Fibroblast of skin of right biceps (primary cell): ENCODE results near the gene MAPRE2.
"Not testable (repeated sequence)": the region's sequence is repeated elsewhere in the genome, so short reads cannot be mapped to it uniquely, and the experiment has no call there.

Source experiments
- DNase-seq: peaks from one replicate; pipeline ENCODE4 v3.0.0-alpha.2; 2013

The MAPRE2 gene

DNA sequence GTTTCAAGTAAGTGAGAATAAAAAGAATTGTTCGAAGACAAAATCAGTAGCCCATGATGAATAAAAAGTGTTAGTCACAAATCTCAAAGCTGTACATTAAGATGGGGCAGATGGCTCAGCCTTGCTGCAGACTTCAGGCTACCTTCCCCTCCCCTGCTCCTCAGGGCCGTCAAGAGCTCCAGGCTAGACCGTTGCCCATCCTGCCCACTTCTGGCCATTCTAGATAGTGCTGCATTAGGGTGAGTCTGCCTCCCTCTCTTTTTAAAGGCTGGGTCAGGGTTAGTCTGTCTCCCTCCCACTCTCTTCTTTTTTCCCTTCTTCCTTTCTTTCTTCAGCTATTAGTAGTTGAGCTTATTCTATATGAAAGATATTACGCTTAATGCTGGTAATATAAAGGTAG lies 86.0 kb downstream of the MAPRE2 start:
- DNase-seq = no peak

DNA sequence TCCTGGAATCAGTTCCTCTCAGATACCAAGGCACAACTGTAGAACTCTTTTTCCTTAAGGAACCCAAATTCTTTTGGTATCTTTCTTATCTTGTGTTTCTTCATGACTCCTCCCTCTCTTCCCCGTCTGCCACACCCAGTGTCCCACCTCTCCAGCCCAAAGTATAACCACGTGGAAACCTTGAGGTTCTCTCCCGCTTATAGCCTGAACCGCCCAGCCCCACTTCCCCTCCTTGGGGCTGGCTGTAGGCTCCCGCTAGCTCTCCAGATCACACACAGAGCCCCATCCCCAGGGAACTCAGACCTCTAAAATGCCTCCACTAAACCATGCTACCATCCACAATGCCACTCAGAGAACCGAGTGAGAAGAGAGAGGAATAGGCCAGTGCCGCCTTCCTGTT lies 87.5 kb downstream of the MAPRE2 start:
- no peak for DNase-seq

DNA sequence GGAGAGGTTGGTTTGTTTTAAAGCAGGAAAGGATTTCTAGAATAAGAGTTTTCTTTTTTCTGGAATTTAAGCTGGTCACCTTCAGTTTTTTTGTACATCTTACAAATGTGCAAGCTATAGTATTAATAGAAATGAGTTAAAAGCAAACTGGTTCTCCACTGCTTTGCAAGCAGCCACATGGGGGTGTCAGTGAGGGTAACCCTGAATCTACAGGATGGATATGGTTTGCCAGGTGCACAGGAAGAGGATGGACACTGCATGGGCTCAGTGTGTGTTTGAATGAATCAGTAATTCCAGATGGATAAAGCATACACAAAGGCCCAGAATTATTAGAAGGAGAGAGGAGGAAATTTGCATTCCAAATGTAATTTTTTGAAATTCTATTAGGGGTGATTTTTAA lies 89.0 kb downstream of the MAPRE2 start:
- DNase-seq = no peak

DNA sequence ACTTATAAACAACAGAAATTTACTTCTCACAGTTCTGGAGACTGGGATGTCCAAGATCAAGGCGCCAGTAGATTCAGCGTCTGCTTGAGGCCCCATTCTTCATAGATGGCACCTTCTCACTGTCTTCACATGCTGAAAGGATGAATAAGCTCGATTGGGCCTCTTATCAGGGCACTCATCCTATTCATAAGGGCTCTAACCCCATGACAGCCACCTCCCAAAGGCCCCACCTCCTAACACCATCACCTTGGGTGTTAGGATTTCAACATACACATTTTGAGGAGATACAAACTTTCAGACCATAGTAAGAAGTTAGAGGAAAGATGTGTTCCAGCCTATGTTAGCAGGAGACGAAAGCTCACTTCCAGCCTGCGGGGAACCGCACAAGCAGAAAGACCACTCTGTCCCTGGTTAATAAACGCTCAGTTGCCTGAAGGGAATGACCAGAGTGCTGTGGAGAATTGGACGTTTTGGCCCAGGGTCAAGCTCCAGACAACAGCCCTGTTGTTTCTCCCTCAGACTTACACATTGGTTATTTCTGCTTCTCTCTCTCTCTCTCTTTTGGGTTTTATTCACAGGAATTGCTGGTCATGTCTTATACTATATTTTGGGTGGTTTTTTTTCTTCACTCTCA lies 90.3 kb downstream of the MAPRE2 start:
- no peak for DNase-seq

DNA sequence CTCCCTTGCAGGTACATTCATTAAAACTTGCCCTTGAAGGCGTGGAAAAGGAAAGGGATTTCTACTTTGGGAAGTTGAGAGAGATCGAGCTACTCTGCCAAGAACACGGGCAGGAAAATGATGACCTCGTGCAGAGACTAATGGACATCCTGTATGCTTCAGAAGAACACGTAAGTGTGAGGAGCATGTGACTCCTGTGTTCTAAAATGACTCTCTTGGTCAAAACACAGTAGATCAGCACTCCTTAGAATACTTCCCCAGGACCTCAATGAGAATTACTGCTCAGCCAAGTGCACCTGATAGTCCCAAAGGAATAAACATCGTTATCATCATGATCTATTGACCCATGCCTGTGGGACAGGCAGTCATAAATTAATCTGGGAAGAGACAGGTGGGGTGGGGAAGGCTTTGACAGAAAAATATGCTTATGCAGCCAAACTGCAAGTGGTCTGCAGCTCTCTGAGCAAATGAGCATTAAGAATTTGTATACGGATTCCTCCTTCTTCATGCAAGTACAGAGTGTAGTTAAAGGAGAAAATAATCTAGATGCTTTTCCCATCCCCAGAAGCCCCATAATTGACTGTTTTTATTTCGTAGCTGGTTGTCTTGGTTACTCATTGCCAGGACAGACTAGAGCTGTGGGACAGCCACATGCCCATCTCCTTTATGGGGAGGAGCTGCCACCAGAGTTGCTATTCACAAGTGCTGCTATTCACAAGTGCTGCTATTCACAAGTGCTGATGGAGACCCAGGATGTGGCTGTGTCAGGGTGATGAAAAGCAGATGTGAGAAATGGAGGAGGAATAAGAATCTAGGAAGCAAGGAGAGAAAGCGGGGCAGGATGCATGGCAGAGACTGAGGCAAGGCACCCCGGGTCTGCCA lies 91.0 kb downstream of the MAPRE2 start:
- peak; percentile 3 for DNase-seq

DNA sequence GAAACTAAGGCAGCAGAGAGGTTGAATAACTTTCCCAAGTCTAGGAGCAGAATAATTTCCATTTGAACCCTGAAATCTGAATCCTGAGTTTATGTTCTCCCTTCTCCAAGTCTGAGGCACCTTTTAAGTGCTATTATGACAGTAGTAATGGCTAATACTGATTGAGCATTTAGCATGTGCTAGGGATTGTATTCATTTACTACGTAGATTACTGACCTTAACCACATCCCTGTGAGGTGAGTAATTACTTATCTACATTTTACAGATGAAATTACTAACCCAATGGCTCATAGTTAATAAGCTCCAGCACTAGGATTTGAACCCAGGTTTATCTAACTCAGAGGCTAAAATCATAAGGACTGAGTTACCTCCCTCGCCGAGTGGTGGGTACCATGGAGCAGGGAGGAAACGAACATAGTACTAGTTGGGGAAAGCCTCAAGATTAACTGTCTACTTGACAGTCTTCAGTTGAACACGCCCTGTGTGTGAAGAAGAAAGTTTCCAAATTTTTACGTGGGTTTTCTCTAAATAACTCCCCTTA lies 93.0 kb downstream of the MAPRE2 start:
- no peak for DNase-seq

DNA sequence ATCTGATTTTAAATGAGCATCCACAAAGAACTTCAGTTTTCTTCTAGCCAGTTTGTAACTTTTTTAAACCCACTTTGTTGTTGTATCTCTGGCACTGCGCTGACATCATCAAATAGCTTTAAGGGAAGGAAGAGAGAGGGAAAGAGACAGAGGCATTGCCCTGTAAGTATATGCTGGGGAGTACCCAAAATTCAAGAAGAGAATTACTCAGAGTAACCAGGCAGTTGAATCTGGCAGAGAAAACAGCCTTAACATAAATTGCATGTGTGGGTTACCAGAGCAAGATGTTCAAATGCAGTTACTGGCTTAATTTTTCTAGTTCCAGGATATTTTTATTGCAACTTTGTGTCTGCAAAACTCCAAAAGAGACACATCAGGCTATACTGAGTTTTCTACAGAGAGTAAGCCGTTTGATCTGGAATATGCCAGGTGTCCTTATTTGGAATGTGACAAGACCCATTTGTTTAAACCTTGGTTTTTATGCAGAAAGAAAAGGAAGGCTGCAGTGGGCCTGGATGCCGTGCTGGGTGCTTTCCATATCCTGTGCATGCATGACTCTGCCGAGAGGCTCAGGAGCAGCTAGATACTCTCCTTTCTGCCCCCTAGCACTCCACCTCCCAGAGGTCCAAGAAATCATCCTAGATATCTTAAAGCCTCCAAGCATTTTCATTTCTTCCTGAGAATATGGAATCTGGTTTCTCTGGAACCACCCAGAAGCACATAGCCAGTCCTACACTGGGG lies 93.7 kb downstream of the MAPRE2 start:
- no peak for DNase-seq

DNA sequence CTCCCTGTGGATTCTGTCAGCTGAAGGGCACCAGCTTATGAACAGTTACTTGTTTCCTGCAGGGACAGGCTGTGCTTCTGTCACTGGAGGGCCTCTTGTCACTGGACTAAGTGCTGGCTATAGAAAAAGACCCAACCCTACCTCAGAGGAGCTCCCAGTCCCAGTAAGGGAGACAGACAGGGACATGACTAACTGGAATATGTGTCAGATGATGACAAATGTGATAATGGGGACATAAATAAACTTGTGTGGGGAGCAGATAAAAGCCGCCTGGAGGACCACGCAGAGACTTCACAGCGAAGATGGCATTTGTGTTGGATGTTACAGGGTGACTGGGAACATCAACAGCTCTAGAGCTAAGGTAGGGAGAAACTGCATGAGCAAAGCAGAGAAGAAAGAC lies 95.0 kb downstream of the MAPRE2 start:
- no peak for DNase-seq

DNA sequence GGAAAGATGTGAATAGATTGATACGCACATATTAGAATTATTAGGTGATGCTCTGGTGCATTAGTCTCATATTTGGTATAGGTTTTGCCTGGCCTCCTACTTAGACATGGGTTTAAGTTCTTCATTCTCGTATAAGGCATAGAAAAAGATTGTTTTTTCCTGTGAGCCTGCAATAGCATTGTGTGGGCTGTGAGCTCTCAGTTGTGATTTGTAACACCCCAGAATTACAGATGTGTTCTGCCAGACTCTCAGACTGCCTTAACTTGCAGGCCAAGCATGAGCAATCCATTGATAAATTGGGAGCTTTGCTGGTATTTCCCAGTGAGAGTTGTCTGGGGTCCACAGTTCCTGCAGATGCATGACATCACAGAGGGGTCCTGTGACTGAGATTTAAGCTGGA lies 95.7 kb downstream of the MAPRE2 start:
- DNase-seq = no peak

DNA sequence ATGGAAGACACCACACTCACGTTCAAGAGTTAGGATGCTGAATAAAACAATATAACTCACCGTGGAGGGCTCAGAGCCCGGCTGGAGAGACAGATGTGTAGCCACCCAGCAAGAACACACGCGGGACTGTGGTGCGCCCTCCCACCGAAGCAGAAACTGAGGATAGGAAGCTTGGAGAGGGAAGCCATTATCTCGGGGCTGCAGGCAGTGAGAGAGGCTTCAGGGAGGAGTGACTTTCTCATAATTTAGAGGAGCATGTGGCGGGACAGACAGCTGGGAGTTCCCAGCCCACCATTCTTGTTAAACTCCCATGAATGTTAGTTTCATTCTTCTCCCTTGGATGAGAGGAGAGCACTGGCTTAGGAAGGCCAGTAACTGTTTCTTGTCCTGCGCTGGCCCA lies 96.4 kb downstream of the MAPRE2 start:
- no peak for DNase-seq

DNA sequence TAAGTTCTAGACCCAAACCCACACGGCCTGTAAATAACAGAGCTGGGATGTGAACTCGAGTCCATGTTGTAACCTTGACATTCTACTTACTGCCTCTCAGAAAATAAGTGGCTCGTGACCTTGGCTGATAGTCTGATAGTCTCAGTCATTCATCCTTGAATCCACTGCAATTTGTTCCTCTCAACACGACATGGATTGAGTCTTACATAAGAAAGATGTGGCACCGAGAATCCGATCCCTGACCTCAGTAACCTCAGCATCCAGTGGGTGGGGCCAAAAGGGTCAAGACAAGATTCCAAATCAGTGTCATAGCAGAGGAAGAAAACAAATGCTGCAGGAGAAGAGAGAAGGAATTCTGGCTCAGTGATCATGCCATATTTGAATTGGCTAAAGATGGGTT lies 97.6 kb downstream of the MAPRE2 start:
- DNase-seq = no peak

DNA sequence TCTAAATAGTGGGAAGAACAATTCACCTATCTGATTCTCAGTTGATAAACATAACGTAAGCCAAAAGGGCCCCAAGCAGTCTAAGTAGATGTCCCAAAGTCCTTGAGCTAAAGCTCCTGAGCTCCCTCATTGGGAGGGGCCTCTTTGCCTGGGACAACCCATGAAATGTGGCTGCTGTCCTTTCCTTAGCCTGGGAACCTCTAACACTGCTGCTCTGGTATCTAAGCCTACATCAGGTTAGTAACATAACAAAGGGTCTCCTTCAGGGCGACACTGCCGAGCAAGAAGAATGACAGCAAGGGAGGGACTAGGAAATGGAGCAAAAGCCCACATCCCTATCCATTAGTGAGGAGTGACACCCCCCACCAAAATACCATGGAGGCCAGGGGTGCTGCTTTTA lies 98.3 kb downstream of the MAPRE2 start:
- no peak for DNase-seq

DNA sequence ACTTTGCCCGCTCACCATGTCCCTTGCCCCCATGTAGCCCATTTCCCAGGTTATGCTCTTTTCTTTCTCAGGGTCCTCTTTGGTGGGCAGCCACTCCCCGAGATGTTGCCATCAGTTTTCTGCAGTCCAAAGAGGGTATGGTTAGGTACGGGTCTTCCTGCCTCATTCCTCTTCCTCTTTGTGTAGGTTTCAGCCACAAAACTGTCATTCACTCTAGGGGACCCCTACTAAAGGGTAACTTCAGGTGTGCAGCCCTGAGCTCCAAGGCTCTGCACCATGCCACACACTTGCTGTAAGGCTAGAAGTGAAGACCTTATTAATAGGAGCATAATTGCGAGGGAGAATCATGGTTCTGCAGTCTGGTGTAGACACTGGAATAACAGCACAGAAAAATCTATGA lies 99.9 kb downstream of the MAPRE2 start:
- DNase-seq = no peak

DNA sequence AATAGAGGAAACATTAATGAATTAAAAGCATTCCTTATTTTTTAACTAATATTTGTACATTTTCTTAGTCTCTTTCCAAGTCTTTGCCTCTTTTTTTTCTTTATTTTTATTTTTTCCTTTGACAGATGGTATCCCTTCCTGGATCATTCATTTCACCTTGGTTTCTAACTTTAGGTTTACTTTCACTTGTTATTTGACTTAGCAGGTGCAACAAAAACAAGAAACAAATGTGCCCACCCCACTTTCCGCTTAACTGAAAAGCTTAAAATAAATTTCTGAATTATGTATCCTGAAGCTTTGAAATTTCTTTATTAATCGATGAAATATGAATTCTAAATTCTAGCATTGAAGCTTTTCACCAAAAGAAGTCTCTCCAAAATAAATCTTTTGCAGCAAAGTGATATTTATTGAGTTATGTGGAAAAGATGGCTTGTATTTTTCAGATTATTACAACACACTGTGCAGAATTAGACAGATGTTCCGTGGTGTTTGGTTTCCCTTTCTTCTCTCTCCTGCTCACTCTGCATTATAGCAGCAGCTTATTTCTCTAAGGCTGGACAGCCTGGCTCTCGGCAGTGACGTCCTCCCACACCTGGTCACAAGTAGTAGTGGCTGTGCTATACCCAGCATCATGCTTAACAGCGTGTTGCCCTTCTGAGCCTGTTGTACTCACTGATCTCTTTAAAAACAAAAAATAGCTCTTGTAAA lies 100.5 kb downstream of the MAPRE2 start:
- DNase-seq = no peak

DNA sequence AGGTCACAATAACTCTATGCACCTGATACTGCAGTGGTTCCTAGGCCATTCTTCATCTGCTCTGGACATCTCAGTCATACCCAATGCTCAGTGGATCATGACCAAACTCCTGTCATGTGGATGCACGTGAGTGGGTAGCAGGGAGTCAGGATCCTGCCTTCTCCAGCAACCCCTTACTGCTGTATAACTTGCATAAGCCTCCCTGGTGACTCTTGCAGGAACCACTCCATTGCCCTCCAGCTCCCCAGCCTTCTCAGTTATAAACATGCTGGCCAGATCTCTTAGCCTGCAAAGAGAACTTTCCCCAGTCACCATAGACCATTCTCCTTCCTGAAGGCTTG lies 101.0 kb downstream of the MAPRE2 start:
- no peak for DNase-seq

DNA sequence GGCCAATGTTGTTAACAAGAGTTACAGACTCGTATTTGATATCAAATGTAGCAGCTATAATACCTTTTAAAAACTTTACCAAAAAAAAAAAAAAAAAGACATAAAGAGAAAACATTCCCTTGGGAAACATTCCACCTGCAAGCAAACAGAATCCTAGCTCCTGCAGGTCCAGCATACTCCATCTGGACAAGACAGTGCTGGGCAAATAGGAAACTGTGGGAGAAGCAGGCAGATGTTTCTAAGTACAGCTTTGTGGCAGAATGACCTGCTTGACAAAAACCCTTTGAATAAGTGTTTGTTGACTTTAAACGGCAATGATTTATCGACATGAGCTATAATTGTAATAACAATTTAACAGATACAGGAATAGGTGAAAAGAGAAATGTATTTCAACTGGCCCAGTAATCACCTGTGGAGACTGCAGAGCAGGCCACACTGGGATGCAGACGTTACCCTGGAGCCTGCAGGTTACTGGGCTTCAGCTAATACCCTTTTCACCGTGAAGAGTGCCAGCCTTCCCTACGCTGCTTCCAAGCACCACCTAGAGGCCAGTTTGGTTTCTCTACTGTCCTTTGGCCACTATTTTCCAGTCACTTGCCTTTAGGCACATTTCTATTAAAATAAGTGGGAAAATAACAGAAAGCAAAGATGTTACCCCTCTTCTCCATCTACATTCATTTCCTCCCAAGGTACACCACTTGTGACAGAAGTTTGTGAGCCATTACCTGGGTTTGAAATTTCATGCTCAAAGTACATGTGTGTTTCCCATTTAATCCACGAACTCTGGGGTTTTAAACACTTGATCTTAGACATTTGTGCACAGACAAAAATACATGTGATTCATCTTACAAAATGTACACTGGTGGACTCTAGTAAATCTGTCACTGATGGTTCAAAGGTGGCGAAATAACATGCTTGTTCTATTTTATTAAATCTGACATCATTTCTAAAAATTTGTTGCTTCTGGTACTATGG lies 102.7 kb downstream of the MAPRE2 start:
- peak; percentile 47 for DNase-seq

DNA sequence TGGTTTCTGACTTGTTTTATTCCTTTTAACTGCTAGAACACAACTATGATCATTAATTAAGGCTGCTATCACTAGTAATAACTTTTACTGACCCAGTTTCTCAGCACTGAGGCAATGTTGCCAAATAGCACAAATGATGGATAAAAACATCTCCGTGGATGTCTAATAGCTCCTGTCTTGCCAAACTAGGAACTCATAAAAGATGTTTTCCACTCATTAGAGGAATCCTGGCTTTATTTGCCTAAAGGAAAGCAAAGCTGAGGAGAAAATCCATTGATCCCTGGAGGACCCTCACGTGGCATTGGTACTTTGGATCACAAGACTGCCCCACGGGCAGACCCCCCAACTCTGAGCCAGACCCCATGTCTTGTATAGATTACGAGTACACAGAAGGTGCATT lies 103.5 kb downstream of the MAPRE2 start:
- DNase-seq = no peak

DNA sequence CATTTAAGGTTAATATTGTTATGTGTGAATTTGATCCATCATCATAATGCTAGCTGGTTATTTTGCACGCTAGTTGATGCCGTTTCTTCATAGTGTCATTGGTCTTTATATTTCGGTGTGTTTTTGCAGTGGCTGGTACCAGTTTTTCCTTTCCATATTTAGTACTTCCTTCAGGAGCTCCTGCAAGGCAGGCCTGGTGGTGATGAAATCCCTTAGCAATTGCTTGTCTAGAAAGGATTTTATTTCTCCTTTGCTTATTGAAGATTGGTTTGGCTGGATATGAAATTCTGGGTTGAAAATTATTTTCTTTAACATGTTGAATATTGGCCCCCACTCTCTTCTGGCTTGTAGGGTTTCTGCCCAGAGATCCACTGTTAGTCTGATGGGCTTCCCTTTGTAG lies 109.0 kb downstream of the MAPRE2 start:
- DNase-seq = not testable (repeated sequence)

DNA sequence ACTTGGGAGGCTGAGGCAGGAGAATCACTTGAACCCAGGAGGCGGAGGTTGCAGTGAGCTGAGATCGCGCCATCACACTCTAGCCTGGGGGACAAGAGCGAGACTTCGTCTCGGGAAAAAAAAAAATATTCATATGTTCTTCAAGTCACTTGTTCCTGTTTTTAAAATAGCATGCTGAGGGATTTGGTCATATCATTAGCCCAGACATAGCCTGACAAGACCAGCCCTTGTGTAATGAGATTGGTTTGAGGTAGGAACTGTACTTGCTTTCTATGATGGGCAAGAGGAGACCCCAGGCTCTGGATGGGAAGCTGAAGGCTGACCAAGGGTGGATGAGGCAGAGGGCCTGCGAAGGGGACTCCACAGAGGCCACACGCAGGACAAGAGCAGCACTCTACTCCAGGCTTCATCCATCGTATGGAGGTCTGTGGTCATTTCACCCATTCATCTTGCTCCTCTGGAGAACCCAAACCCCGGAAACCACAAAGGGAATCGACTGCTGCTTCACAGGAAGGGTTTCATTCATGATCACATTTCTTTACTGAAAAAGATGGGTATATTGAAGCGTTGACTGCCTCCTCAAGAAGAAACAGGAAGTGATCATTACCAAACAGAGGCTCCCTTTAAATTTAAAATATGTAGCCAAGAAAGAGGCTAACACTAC lies 112.5 kb downstream of the MAPRE2 start:
- no peak for DNase-seq

DNA sequence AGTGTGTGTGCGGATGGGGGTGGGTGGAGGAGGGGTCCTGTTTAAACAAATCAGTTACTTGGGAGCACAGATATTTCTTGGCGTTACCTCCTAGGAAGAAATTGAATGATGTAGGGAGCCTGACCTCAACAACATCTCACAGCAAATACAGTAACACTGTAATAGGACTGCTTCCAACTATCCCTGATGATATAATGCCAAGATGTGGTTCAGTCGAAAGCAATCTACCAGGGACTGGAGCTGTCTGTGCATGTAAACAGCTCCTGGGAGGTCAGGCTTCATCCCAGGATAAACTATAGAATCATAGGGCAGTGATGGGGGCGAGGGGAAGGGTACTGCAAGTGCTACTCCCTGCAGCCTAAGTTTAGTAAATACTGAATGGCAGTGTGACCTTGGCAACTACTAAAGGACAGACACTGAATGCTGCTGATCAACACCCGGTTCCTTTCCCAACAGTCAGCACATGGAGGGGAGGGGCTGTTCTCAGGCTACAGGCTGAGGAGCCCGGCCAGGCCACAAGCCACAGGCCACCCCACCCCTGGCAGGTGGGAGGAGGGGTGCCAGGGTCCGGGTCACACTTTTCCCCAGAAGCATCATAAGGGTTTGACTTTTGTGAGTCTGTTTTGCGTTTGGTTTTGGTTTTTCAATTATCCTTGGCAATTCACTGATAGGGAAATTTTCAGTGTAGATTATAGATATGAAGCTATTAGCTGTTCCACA lies 114.3 kb downstream of the MAPRE2 start:
- no peak for DNase-seq

DNA sequence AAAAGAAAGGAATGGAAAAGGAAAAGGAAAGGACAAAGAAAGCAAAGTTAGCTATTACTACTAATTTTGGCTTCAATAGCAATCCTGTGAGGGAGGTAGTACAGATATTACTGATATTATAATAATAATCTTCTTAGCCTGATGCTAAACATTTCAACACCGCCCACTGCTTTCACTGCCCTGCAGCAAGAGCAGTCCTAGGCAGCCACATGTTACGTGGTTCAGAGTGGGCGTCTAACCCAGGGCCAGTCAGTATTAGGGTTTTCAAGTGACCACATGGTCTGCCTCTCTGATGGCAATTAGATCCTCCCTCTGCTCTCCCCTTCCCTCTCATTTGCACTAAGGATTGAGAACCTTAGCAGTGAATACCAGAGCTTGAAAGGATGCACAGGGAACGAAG lies 116.0 kb downstream of the MAPRE2 start:
- DNase-seq = no peak
